Aorta (tissue), 5 donors: ENCODE measurements around the gene PJVK. TPM values are rescaled to one million over a fixed set of nuclear protein-coding genes. Genes with fewer than 3 reads are reported as not detected.
"Not testable (repeated sequence)": the region's sequence is repeated elsewhere in the genome, so short reads cannot be mapped to it uniquely, and the experiment has no call there.

Source experiments
- ATAC-seq: fragments of 200-7000 bp; cut with Tn5 transposase; one replicate; pipeline ENCODE4 v1.9.1; 2022; ENCODE audit warnings: moderate library complexity; ENCODE audit not compliant: low FRiP score
- DNase-seq, 2 donors: peaks; one replicate each; pipeline ENCODE4 v3.0.0-alpha.2; 2020
- H3K27ac ChIP-seq, 2 donors: one replicate each; pipeline ENCODE4 v1.5.1; 2013; ENCODE audit warnings: low read length in 2 of 2, mild to moderate bottlenecking in 2 of 2, moderate library complexity in 2 of 2, control low read depth in 1 of 2, inconsistent platforms in 1 of 2, low read depth in 1 of 2
- H3K27me3 ChIP-seq, 2 donors: one replicate each; pipeline ENCODE4 v1.6.1; 2013; ENCODE audit warnings: control low read depth in 1 of 2, low read length in 1 of 2, mild to moderate bottlenecking in 1 of 2, moderate library complexity in 1 of 2; ENCODE audit not compliant: insufficient read depth in 2 of 2, control insufficient read depth in 1 of 2
- H3K36me3 ChIP-seq, 2 donors: one replicate each; pipeline ENCODE4 v1.6.1; 2013; ENCODE audit warnings: control low read depth in 1 of 2, low read length in 1 of 2, mild to moderate bottlenecking in 1 of 2; ENCODE audit not compliant: insufficient read depth in 2 of 2, control insufficient read depth in 1 of 2
- H3K4me1 ChIP-seq, 2 donors: one replicate each; pipeline ENCODE4 v1.6.1; 2013; ENCODE audit warnings: low read length in 2 of 2, control low read depth in 1 of 2, mild to moderate bottlenecking in 1 of 2, moderate library complexity in 1 of 2; ENCODE audit not compliant: insufficient read depth in 2 of 2, control insufficient read depth in 1 of 2
- H3K4me3 ChIP-seq, 2 donors: one replicate each; pipeline ENCODE4 v1.5.1; 2013; ENCODE audit warnings: low read length in 2 of 2, control low read depth in 1 of 2, mild to moderate bottlenecking in 1 of 2
- H3K9me3 ChIP-seq: one replicate; pipeline ENCODE4 v1.6.1; 2013; ENCODE audit warnings: mild to moderate bottlenecking, low read length; ENCODE audit not compliant: control insufficient read depth
- WGBS, 2 donors: extraction: QIAGEN DNeasy Blood & Tissue Kit; methylation state at CpG; one replicate each; pipeline ENCODE4 v1.1.7; 2013; 5-methylcytosine and 5-hydroxymethylcytosine counted together
- intact Hi-C, 2 donors: fragments of 100-400 bp; cut with DNase I; formaldehyde crosslinking; loops; one replicate each; pipeline versions ENCODE4 v1.14.2 to v1.15.0; 2022
- polyA plus RNA-seq, 2 donors: library from polyadenylated mRNA; stranded (reverse); fragments of 200-250 nt; gene quantifications; one replicate each; pipeline ENCODE4 v1.2.3, GENCODE V29; 2013
- total RNA-seq, 2 donors: library from RNA; stranded (reverse); fragmentation: NEBNext Ultra II Directional; extraction: Animal tissue kit (Norgen Biotek cat#: 25700); gene quantifications; one replicate each; pipeline ENCODE4 v1.2.1, GENCODE V29; 2021
- donor health status: healthy with polysubstance abuse.
- donor health status: Bipolar disorder and iron deficiency.
- donor health status: DM: no; HTN: no; CAD: no.
- donor health status: DM: no; HTN: no; CAD: no.
- donor health status: DM: yes; HTN: yes; CAD: no.

The PJVK gene
- total and polyA plus RNA-seq, 4 donors: 0.75 to 10.6 (median 5.3) TPM

GRCh38 chr2:178449700-178450523, 1.3 kb upstream of the PJVK start:
- Histone ChIP-seq H3K9me3 (no peaks in the 10 kb centered on the region), H3K36me3 (peaks cover 0 to 2% of the 10 kb centered on the region in 2 donors), H3K4me1 (peaks cover 5 to 10% of the 10 kb centered on the region in 2 donors), H3K27me3 (no peaks in the 10 kb centered on the region), H3K27ac (peak overlapping the region; percentile 96), H3K4me3 (peak overlapping the region; percentile 55 to 81)
- 0 to 1% methylated on average over 18 of the region's 18 CpGs for WGBS, 2 donors
- ATAC-seq (no peak), DNase-seq (no peak)
- intact Hi-C loops: loop anchor here (2.0 to 5.0 kb wide), 2 partner anchors 29 to 72 kb away; partner anchors contain the start of gene FKBP7 (in 1 of the 2)

- Histone ChIP-seq H3K9me3 (no peaks in the 10 kb centered on the region), H3K27me3 (no peaks in the 10 kb centered on the region), H3K4me1 (peaks cover 5 to 10% of the 10 kb centered on the region in 2 donors), H3K36me3 (peaks cover 0 to 2% of the 10 kb centered on the region in 2 donors), H3K4me3 (peak overlapping the region; percentile 55 to 81), H3K27ac (peak overlapping the region; percentile 96)
- WGBS, 2 donors: 0% methylated on average over 13 to 25 of the region's 25 CpGs
- intact Hi-C loops: loop anchor here in 1 of 2 donors (5.0 kb wide), 1 partner anchor 72 kb away; no protein-coding TSS in a partner anchor
- DNase-seq (no peak), ATAC-seq (no peak)
Observed at GRCh38 chr2:178450524-178450773, 729 bp upstream of the PJVK start.

GRCh38 chr2:178452334-178452733, 1.2 kb downstream of the PJVK start:
- Histone ChIP-seq H3K4me3 (no peak overlapping the region), H3K9me3 (no peaks in the 10 kb centered on the region), H3K4me1 (peaks cover 3 to 10% of the 10 kb centered on the region in 2 donors), H3K36me3 (peaks cover 0 to 2% of the 10 kb centered on the region in 2 donors), H3K27ac (no peak overlapping the region), H3K27me3 (no peaks in the 10 kb centered on the region)
- DNase-seq (no peak), ATAC-seq (no peak)
- intact Hi-C loops: loop anchor here in 1 of 2 donors (5.0 kb wide), 1 partner anchor 70 kb away; no protein-coding TSS in a partner anchor
- WGBS, 2 donors: 97 to 100% methylated on average over 2 of the region's 2 CpGs

- ATAC-seq (no peak), DNase-seq (no peak)
- H3K9me3 ChIP-seq: no peaks in the 10 kb centered on the region
- no peak overlapping the region for H3K27ac ChIP-seq
- H3K27me3 ChIP-seq: no peaks in the 10 kb centered on the region
- WGBS, 2 donors: 34% methylated on average over 5 of the region's 5 CpGs
- H3K4me3 ChIP-seq: no peak overlapping the region
- H3K36me3 ChIP-seq: peaks cover 0 to 2% of the 10 kb centered on the region in 2 donors
- intact Hi-C loops: loop anchor here in 1 of 2 donors (5.0 kb wide), 1 partner anchor 69 kb away; no protein-coding TSS in a partner anchor
- H3K4me1 ChIP-seq: peaks cover 3 to 10% of the 10 kb centered on the region in 2 donors
Observed at GRCh38 chr2:178452870-178453269, 1.7 kb downstream of the PJVK start.

- ATAC-seq: no peak
- Histone ChIP-seq H3K27ac (no peak overlapping the region), H3K36me3 (no peaks in the 10 kb centered on the region), H3K4me3 (no peak overlapping the region), H3K9me3 (no peaks in the 10 kb centered on the region), H3K4me1 (no peaks in the 10 kb centered on the region), H3K27me3 (no peaks in the 10 kb centered on the region)
- intact Hi-C loops: no loop called here
- no peak for DNase-seq
- WGBS, 2 donors: 89 to 92% methylated on average over 5 of the region's 5 CpGs
Observed at GRCh38 chr2:178455947-178456346, 4.8 kb downstream of the PJVK start.

GRCh38 chr2:178457390-178457886, 6.3 kb downstream of the PJVK start:
- Histone ChIP-seq H3K27ac (no peak overlapping the region), H3K4me3 (no peak overlapping the region), H3K36me3 (no peaks in the 10 kb centered on the region), H3K9me3 (no peaks in the 10 kb centered on the region), H3K27me3 (no peaks in the 10 kb centered on the region), H3K4me1 (no peaks in the 10 kb centered on the region)
- ATAC-seq (no peak), DNase-seq (no peak)
- intact Hi-C loops: no loop called here
- WGBS, 2 donors: 87 to 89% methylated on average over 11 of the region's 11 CpGs

- H3K4me3 ChIP-seq: no peak overlapping the region
- no peak for ATAC-seq
- H3K27me3 ChIP-seq: no peaks in the 10 kb centered on the region
- no peaks in the 10 kb centered on the region for H3K9me3 ChIP-seq
- H3K36me3 ChIP-seq: no peaks in the 10 kb centered on the region
- 87 to 91% methylated on average over 7 of the region's 7 CpGs for WGBS, 2 donors
- no peak for DNase-seq
- no peak overlapping the region for H3K27ac ChIP-seq
- intact Hi-C loops: no loop called here
- H3K4me1 ChIP-seq: no peaks in the 10 kb centered on the region
Observed at GRCh38 chr2:178469219-178469849, 18.2 kb downstream of the PJVK start.

- H3K4me3 ChIP-seq, H3K4me1 ChIP-seq, intact Hi-C loops, DNase-seq, H3K9me3 ChIP-seq, H3K27me3 ChIP-seq, H3K27ac ChIP-seq, ATAC-seq, H3K36me3 ChIP-seq: not testable (repeated sequence)
- WGBS, 2 donors: 95% methylated on average over 5 of the region's 5 CpGs
Observed at GRCh38 chr2:178471313-178471712, 20.1 kb downstream of the PJVK start.
